Measurements from ENCODE around the gene RGS16. TPM values are rescaled to one million over a fixed set of nuclear protein-coding genes. Genes with fewer than 3 reads are reported as not detected.

The RGS16 gene
- polyA plus RNA-seq, 1 donor (not counting 4 experiments of a cell fraction or from before 2014, with no cell fraction given): 0.34 TPM

GRCh38 chr1:182641561-182641960 lies 37.4 kb upstream of the RGS16 start:
- Histone ChIP-seq H3K4me2 (ENCODE audit: control insufficient read depth, extremely low read depth, insufficient read depth, low read depth, low read length) (no peak overlapping the region), H3K9ac (ENCODE audit: control insufficient read depth, extremely low read depth, insufficient read depth, low read length) (no peak overlapping the region), H2AFZ (ENCODE audit: control insufficient read depth, low read length) (no peak overlapping the region), H4K20me1 (ENCODE audit: control insufficient read depth, extremely low read depth, insufficient read depth, low read length) (no peaks in the 10 kb centered on the region), H3K27me3 (ENCODE audit: control insufficient read depth, extremely low read depth, insufficient read depth, low read length) (no peaks in the 10 kb centered on the region), H3K79me2 (ENCODE audit: control insufficient read depth, insufficient read depth, low read length) (no peaks in the 10 kb centered on the region), H3K27ac (ENCODE audit: control insufficient read depth, insufficient read depth, low read length) (no peak overlapping the region), H3K4me3 (ENCODE audit: control insufficient read depth in 2 of 3, extremely low read depth in 1 of 3, insufficient read depth in 2 of 3, low read depth in 1 of 3, low read length in 3 of 3) (no peak overlapping the region), H3K36me3 (ENCODE audit: control insufficient read depth in 2 of 2, extremely low read depth in 1 of 2, insufficient read depth in 2 of 2, low read length in 2 of 2) (no peaks in the 10 kb centered on the region), H3K9me3 (ENCODE audit: control insufficient read depth, low read depth, low read length) (no peaks in the 10 kb centered on the region), H3K9me1 (ENCODE audit: control insufficient read depth, extremely low read depth, insufficient read depth, low read length) (no peaks in the 10 kb centered on the region), H3K4me1 (ENCODE audit: control insufficient read depth, extremely low read depth, insufficient read depth, low read length) (peaks cover 12% of the 10 kb centered on the region)
- FAIRE-seq (no peak), DNase-seq (ENCODE audit: low read depth, low spot score) (no peak)
- dilution Hi-C loops (cut with MboI; ENCODE audit: extremely low pct_ligation_motif_present, low sequenced_read_pairs): no loop called here
- TF ChIP-seq EZH2 (IDR thresholded peaks at IDR 0.05; ENCODE audit: low read length): no peak
- no peak for TF ChIP-seq CTCF (optimal IDR thresholded peaks at IDR 0.05 in 1 of 3, IDR thresholded peaks at IDR 0.05 in 1 of 3, conservative IDR thresholded peaks at IDR 0.05 in 1 of 3; ENCODE audit: extremely low read depth in 1 of 3, insufficient read depth in 2 of 3, low read length in 3 of 3)

GRCh38 chr1:182639330-182639729 lies 35.1 kb upstream of the RGS16 start:
- no peaks in the 10 kb centered on the region for H3K79me2 ChIP-seq (ENCODE audit: control insufficient read depth, insufficient read depth, low read length)
- H3K4me3 ChIP-seq (ENCODE audit: control insufficient read depth in 2 of 3, extremely low read depth in 1 of 3, insufficient read depth in 2 of 3, low read depth in 1 of 3, low read length in 3 of 3): no peak overlapping the region
- dilution Hi-C loops (cut with MboI; ENCODE audit: extremely low pct_ligation_motif_present, low sequenced_read_pairs): no loop called here
- no peaks in the 10 kb centered on the region for H3K27me3 ChIP-seq (ENCODE audit: control insufficient read depth, extremely low read depth, insufficient read depth, low read length)
- no peaks in the 10 kb centered on the region for H3K9me1 ChIP-seq (ENCODE audit: control insufficient read depth, extremely low read depth, insufficient read depth, low read length)
- no peak overlapping the region for H3K4me2 ChIP-seq (ENCODE audit: control insufficient read depth, extremely low read depth, insufficient read depth, low read depth, low read length)
- no peaks in the 10 kb centered on the region for H3K9me3 ChIP-seq (ENCODE audit: control insufficient read depth, low read depth, low read length)
- TF ChIP-seq CTCF (optimal IDR thresholded peaks at IDR 0.05 in 1 of 3, IDR thresholded peaks at IDR 0.05 in 1 of 3, conservative IDR thresholded peaks at IDR 0.05 in 1 of 3; ENCODE audit: extremely low read depth in 1 of 3, insufficient read depth in 2 of 3, low read length in 3 of 3) (no peak), EZH2 (IDR thresholded peaks at IDR 0.05; ENCODE audit: low read length) (no peak)
- H2AFZ ChIP-seq (ENCODE audit: control insufficient read depth, low read length): no peak overlapping the region
- peaks cover 10% of the 10 kb centered on the region for H3K4me1 ChIP-seq (ENCODE audit: control insufficient read depth, extremely low read depth, insufficient read depth, low read length)
- DNase-seq (ENCODE audit: low read depth, low spot score) (no peak), FAIRE-seq (no peak)
- no peak overlapping the region for H3K9ac ChIP-seq (ENCODE audit: control insufficient read depth, extremely low read depth, insufficient read depth, low read length)
- H4K20me1 ChIP-seq (ENCODE audit: control insufficient read depth, extremely low read depth, insufficient read depth, low read length): no peaks in the 10 kb centered on the region
- no peak overlapping the region for H3K27ac ChIP-seq (ENCODE audit: control insufficient read depth, insufficient read depth, low read length)
- H3K36me3 ChIP-seq (ENCODE audit: control insufficient read depth in 2 of 2, extremely low read depth in 1 of 2, insufficient read depth in 2 of 2, low read length in 2 of 2): no peaks in the 10 kb centered on the region

Measured in keratinocyte (primary cell).